ENCODE data around the gene DRD1. TPM values are rescaled to one million over a fixed set of nuclear protein-coding genes. Genes with fewer than 3 reads are reported as not detected.
A peak's percentile ranks its signal among the peaks of the same experiment; 100 is the strongest.

DRD1 gene
- total RNA-seq, 2 donors from 2014 or later: not detected

GRCh38 chr5:175478008-175478383 lies 34.0 kb upstream of the DRD1 start:
- ATAC-seq: no peak
- H3K27ac Mint-ChIP-seq: peak overlapping the region; percentile 62 to 73
- peaks cover 4 to 18% of the 10 kb centered on the region in 2 donors for H3K27me3 Mint-ChIP-seq
- peak overlapping the region; percentile 88 for H3K4me3 Mint-ChIP-seq
- H3K9me3 Mint-ChIP-seq: no peaks in the 10 kb centered on the region
- H3K4me1 Mint-ChIP-seq (ENCODE audit: low read depth in 2 of 2): peaks cover 35 to 41% of the 10 kb centered on the region in 2 donors
- DNase-seq (ENCODE audit: low spot score): no peak
- peaks cover 17% of the 10 kb centered on the region for H3K36me3 Mint-ChIP-seq

DNA sequence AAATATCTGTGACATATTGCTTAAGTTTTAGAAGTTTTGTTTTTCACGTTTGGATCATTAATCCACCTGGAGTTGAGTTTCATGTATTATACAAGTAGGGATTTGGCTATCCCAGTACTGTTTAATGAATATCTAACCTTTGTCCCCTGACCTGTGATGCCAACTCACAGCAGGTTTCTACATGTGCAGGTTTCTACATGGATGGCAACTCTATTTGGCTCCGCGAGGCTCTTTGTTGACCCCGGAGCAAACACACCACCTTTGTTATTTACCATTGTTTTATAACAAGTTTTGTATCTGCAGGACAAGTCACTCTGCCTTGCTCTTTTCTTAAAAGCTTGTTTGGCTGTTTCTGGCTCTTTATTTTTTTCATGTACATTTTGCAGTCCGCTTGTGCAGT lies 33.5 kb upstream of the DRD1 start:
- no peak overlapping the region for H3K27ac Mint-ChIP-seq
- H3K27me3 Mint-ChIP-seq: peaks cover 4 to 18% of the 10 kb centered on the region in 2 donors
- peaks cover 17% of the 10 kb centered on the region for H3K36me3 Mint-ChIP-seq
- H3K4me3 Mint-ChIP-seq: peak overlapping the region; percentile 88
- DNase-seq (ENCODE audit: low spot score) (no peak), ATAC-seq (no peak)
- H3K4me1 Mint-ChIP-seq (ENCODE audit: low read depth in 2 of 2): peaks cover 30 to 36% of the 10 kb centered on the region in 2 donors
- H3K9me3 Mint-ChIP-seq: no peaks in the 10 kb centered on the region

GRCh38 chr5:175475248-175475647 lies 31.3 kb upstream of the DRD1 start:
- peaks cover 5% of the 10 kb centered on the region for H3K36me3 Mint-ChIP-seq
- H3K4me3 Mint-ChIP-seq: no peak overlapping the region
- peaks cover 21 to 22% of the 10 kb centered on the region in 2 donors for H3K4me1 Mint-ChIP-seq (ENCODE audit: low read depth in 2 of 2)
- no peak for DNase-seq (ENCODE audit: low spot score)
- H3K27ac Mint-ChIP-seq: no peak overlapping the region
- H3K9me3 Mint-ChIP-seq: no peaks in the 10 kb centered on the region
- H3K27me3 Mint-ChIP-seq: peaks cover 12 to 30% of the 10 kb centered on the region in 2 donors
- ATAC-seq: no peak

DNA sequence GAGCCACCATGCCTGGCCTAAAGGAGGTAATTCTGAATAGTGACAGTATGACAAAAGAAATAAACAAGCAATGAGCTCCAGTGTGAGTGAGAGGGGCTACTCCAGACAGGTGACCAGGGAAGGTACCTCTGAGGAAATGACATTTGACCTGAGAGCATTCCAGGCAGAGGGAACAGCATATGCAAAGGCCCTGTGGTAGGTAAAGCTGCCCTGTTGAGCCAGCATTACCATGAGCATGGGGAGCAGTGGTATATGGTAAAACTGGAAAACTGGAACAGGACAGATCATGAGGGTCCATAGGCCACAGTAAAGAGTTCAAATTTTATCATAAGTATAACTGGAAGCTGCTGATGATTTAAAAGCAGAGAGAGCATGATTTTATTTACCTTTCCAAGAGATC lies 28.4 kb upstream of the DRD1 start:
- no peak for DNase-seq (ENCODE audit: low spot score)
- H3K4me1 Mint-ChIP-seq (ENCODE audit: low read depth in 2 of 2): peaks cover 7 to 8% of the 10 kb centered on the region in 2 donors
- no peaks in the 10 kb centered on the region for H3K36me3 Mint-ChIP-seq
- H3K9me3 Mint-ChIP-seq: no peaks in the 10 kb centered on the region
- H3K4me3 Mint-ChIP-seq: no peak overlapping the region
- no peak overlapping the region for H3K27ac Mint-ChIP-seq
- H3K27me3 Mint-ChIP-seq: peaks cover 20 to 43% of the 10 kb centered on the region in 2 donors
- no peak for ATAC-seq

- Mint-ChIP-seq H3K4me3 (no peak overlapping the region), H3K27me3 (peaks cover 20 to 43% of the 10 kb centered on the region in 2 donors), H3K36me3 (no peaks in the 10 kb centered on the region), H3K9me3 (no peaks in the 10 kb centered on the region), H3K4me1 (ENCODE audit: low read depth in 2 of 2) (peaks cover 7 to 8% of the 10 kb centered on the region in 2 donors), H3K27ac (no peak overlapping the region)
- ATAC-seq: peak; percentile 76 to 78
- DNase-seq (ENCODE audit: low spot score): no peak
These were observed 27.6 kb upstream of the DRD1 start for GRCh38 chr5:175471628-175472027.

DNA sequence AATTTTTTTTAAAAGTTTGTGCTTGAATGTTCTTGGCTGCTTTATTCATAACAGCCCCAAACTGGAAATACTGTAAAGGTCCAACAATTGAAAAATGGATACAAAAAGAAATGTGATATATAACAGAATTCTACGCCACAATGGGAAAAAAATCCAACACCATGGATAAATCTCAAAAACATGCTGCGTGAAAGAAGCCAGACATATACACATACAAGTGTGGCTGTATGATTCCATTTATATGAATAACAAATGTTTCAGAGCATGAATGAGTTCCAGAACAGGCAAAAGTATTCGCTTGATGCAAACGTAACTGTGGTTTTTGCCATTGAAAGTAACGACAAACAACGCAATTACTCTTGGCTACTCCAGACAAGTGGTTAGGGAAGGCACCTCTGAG lies 27.2 kb upstream of the DRD1 start:
- no peak overlapping the region for H3K27ac Mint-ChIP-seq
- H3K36me3 Mint-ChIP-seq: no peaks in the 10 kb centered on the region
- no peak overlapping the region for H3K4me3 Mint-ChIP-seq
- ATAC-seq: no peak
- no peak for DNase-seq (ENCODE audit: low spot score)
- peaks cover 7 to 8% of the 10 kb centered on the region in 2 donors for H3K4me1 Mint-ChIP-seq (ENCODE audit: low read depth in 2 of 2)
- peaks cover 25 to 43% of the 10 kb centered on the region in 2 donors for H3K27me3 Mint-ChIP-seq
- no peaks in the 10 kb centered on the region for H3K9me3 Mint-ChIP-seq

- Mint-ChIP-seq H3K4me1 (ENCODE audit: low read depth in 2 of 2) (peaks cover 7 to 8% of the 10 kb centered on the region in 2 donors), H3K27ac (no peak overlapping the region), H3K9me3 (no peaks in the 10 kb centered on the region)
These were observed 26.8 kb upstream of the DRD1 start for GRCh38 chr5:175470781-175471180.

DNA sequence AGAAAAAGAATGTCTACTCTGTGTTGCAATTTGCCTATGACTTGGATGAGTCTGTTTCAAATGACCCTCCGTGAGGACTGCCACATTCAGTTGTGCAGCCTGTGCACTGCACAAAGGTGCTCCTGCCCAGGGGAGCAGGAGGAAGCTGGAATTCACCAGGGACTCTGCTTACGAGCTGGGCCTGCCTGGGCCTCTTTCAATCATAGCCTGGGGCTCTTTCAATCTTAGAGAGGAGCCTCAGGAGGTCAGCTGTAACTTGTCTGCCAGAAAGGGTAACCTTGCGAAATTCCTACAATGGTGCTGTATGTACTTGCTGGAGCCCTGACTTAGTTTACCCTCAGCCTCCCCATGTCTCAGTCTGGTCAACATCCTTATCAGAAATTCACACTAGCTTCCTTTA lies 25.9 kb upstream of the DRD1 start:
- no peak overlapping the region for H3K27ac Mint-ChIP-seq
- ATAC-seq: no peak
- H3K4me3 Mint-ChIP-seq: no peak overlapping the region
- peaks cover 25 to 36% of the 10 kb centered on the region in 2 donors for H3K27me3 Mint-ChIP-seq
- H3K4me1 Mint-ChIP-seq (ENCODE audit: low read depth in 2 of 2): peaks cover 7 to 8% of the 10 kb centered on the region in 2 donors
- H3K36me3 Mint-ChIP-seq: no peaks in the 10 kb centered on the region
- no peak for DNase-seq (ENCODE audit: low spot score)
- no peaks in the 10 kb centered on the region for H3K9me3 Mint-ChIP-seq

More at GRCh38 chr5:175470781-175471180, 26.8 kb upstream of the DRD1 start:
- DNase-seq (ENCODE audit: low spot score): no peak
- no peak for ATAC-seq
- H3K4me3 Mint-ChIP-seq: no peak overlapping the region
- H3K27me3 Mint-ChIP-seq: peaks cover 25 to 40% of the 10 kb centered on the region in 2 donors
- no peaks in the 10 kb centered on the region for H3K36me3 Mint-ChIP-seq

DNA sequence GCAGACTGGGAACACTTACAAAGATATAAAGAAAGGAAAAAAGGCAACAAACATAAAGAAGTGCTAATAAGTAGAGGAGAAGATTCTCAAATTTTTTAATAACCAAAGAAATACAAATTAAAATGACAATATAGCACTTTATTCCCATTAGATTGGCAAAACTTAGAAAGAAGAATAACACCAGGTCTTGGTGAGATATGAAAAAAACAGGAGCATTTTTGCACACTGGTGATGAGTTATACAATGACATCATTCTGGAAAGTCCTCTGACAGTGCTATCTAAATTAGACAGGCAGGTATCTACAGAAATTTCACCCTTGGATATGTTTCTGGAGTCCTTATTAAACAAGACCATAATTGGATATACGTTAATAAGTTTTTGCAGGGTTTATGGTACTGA lies 24.9 kb upstream of the DRD1 start:
- Mint-ChIP-seq H3K9me3 (no peaks in the 10 kb centered on the region), H3K27me3 (peaks cover 24 to 26% of the 10 kb centered on the region in 2 donors), H3K36me3 (no peaks in the 10 kb centered on the region), H3K4me3 (no peak overlapping the region), H3K4me1 (ENCODE audit: low read depth in 2 of 2) (peaks cover 12 to 14% of the 10 kb centered on the region in 2 donors), H3K27ac (no peak overlapping the region)
- ATAC-seq: no peak
- DNase-seq (ENCODE audit: low spot score): no peak

DNA sequence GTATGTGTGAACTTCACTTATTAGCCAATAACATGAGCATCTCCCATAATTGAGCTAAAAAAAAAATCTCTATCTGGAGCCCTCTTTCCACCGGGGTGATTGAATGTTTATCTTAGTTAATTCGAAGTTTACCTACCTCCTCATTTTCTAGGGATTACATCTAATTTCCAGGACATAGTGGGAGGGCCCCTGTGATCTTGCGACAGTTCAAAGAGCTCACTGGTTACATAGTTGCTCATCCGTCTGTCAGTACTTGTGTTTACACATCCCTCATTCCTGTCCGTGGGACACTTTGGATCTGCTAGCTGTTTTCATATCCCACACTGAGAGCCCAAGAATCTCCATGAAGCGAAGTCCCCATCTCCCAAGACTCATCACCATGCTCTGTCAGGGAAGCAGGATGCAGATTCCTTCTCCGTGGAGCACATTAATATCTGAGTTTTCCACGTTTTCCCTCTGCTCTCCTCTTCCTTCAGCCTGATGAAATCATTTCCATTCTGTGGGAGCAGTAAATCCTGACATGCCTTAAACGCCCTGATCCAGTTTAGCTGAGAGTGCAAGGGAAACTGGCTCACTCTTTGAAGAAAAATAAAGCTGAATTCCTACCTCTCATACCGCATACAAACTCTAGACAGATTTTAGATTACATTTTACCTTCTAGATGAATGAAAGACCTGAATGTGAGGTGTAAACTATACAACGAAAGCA lies 24.2 kb upstream of the DRD1 start:
- Mint-ChIP-seq H3K4me3 (no peak overlapping the region), H3K4me1 (ENCODE audit: low read depth in 2 of 2) (peaks cover 12 to 14% of the 10 kb centered on the region in 2 donors), H3K27me3 (peaks cover 24 to 25% of the 10 kb centered on the region in 2 donors), H3K36me3 (no peaks in the 10 kb centered on the region), H3K9me3 (no peaks in the 10 kb centered on the region), H3K27ac (no peak overlapping the region)
- no peak for ATAC-seq
- DNase-seq (ENCODE audit: low spot score): no peak

GRCh38 chr5:175466700-175467318 lies 22.8 kb upstream of the DRD1 start:
- Mint-ChIP-seq H3K27ac (no peak overlapping the region), H3K4me3 (no peak overlapping the region), H3K36me3 (no peaks in the 10 kb centered on the region), H3K4me1 (ENCODE audit: low read depth in 2 of 2) (peaks cover 12% of the 10 kb centered on the region in 2 donors), H3K27me3 (peaks cover 24 to 25% of the 10 kb centered on the region in 2 donors), H3K9me3 (no peaks in the 10 kb centered on the region)
- DNase-seq (ENCODE audit: low spot score) (no peak), ATAC-seq (no peak)

- ATAC-seq: no peak
- Mint-ChIP-seq H3K9me3 (no peaks in the 10 kb centered on the region), H3K27me3 (peaks cover 13 to 18% of the 10 kb centered on the region in 2 donors), H3K4me1 (ENCODE audit: low read depth in 2 of 2) (peaks cover 5 to 6% of the 10 kb centered on the region in 2 donors), H3K4me3 (no peak overlapping the region), H3K36me3 (no peaks in the 10 kb centered on the region), H3K27ac (no peak overlapping the region)
- DNase-seq (ENCODE audit: low spot score): no peak
These were observed 21.3 kb upstream of the DRD1 start for GRCh38 chr5:175465282-175465681.

GRCh38 chr5:175464942-175465233 lies 20.9 kb upstream of the DRD1 start:
- H3K4me3 Mint-ChIP-seq: no peak overlapping the region
- H3K4me1 Mint-ChIP-seq (ENCODE audit: low read depth in 2 of 2): peaks cover 5 to 6% of the 10 kb centered on the region in 2 donors
- H3K36me3 Mint-ChIP-seq: no peaks in the 10 kb centered on the region
- no peak overlapping the region for H3K27ac Mint-ChIP-seq
- no peaks in the 10 kb centered on the region for H3K9me3 Mint-ChIP-seq
- ATAC-seq (no peak), DNase-seq (ENCODE audit: low spot score) (no peak)
- peaks cover 11 to 18% of the 10 kb centered on the region in 2 donors for H3K27me3 Mint-ChIP-seq

- Mint-ChIP-seq H3K27ac (no peak overlapping the region), H3K27me3 (peaks cover 11 to 18% of the 10 kb centered on the region in 2 donors), H3K36me3 (no peaks in the 10 kb centered on the region), H3K4me1 (ENCODE audit: low read depth in 2 of 2) (peaks cover 5 to 6% of the 10 kb centered on the region in 2 donors), H3K4me3 (no peak overlapping the region), H3K9me3 (no peaks in the 10 kb centered on the region)
- ATAC-seq: peak; percentile 86 to 89
- DNase-seq (ENCODE audit: low spot score): no peak
These were observed 20.3 kb upstream of the DRD1 start for GRCh38 chr5:175464074-175464941.
